Vagina (tissue), 2 donors: ENCODE measurements around the gene MRPS27.

Source experiments
- CTCF ChIP-seq, 3 experiments: fragments of 450-650 bp in 2 of 3; fragments of 200-600 bp in 1 of 3; sonication (generic) in 1 of 3; IDR thresholded peaks; one replicate each; pipeline ENCODE4 v1.5.1; 2017 to 2019; ENCODE audit warnings: antibody characterized with exemption in 3 of 3, mild to moderate bottlenecking in 2 of 3, moderate library complexity in 2 of 3
- POLR2AphosphoS5 ChIP-seq, 2 donors: sonication (generic); formaldehyde crosslinking; IDR thresholded peaks; one replicate each; pipeline ENCODE4 v1.9.0; 2017; ENCODE audit warnings: antibody characterized with exemption in 2 of 2, mild to moderate bottlenecking in 2 of 2, low read depth in 1 of 2; ENCODE audit not compliant: insufficient read depth in 1 of 2

- no peak for TF ChIP-seq CTCF (IDR thresholded peaks at IDR 0.05)
- no peak for TF ChIP-seq POLR2AphosphoS5 (IDR thresholded peaks at IDR 0.05; ENCODE audit: insufficient read depth in 1 of 2, low read depth in 1 of 2)
Observed at GRCh38 chr5:72244862-72245371, 75.1 kb downstream of the MRPS27 start.
